Inferior parietal cortex (tissue), 1 donor: ENCODE data around the gene NTRK1.
A peak's percentile ranks its signal among the peaks of the same experiment; 100 is the strongest.

Experiments used
- DNase-seq: peaks from one replicate; pipeline ENCODE4 v3.0.0-alpha.2; 2016; ENCODE audit errors: extremely low spot score

Gene NTRK1

DNA sequence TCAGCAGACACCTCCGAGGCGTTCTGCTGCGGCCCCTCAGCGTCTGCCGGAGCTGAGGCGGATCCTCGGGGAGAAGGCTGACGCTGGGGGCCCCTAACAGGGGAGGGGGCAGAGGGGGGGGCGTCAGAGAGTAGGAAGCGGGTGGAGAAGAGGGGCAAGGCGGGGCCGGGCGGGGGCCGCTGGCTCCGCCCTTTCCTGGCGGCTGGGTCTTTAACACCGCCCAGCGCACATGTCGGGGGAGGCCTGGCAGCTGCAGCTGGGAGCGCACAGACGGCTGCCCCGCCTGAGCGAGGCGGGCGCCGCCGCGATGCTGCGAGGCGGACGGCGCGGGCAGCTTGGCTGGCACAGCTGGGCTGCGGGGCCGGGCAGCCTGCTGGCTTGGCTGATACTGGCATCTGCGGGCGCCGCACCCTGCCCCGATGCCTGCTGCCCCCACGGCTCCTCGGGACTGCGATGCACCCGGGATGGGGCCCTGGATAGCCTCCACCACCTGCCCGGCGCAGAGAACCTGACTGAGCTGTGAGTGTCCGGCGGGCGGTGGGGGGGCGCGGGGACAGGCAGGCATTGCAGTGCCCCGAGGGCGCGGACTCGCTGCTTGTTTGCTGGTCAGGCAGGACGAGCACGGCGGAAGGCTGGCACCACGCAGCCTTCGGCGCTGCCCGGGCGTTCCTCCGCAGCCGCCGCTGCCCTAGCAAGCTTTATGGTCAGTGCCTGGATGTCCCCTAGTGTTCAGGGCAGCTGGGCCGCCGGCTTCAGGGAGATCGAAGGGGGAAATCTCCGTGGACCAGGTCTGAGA lies at the start of gene NTRK1:
NTRK1 (plus strand) TSS at position 238 of the 796 bp plus-strand sequence; CDS start at position 308, 70 bp downstream.
- no peak for DNase-seq

DNA sequence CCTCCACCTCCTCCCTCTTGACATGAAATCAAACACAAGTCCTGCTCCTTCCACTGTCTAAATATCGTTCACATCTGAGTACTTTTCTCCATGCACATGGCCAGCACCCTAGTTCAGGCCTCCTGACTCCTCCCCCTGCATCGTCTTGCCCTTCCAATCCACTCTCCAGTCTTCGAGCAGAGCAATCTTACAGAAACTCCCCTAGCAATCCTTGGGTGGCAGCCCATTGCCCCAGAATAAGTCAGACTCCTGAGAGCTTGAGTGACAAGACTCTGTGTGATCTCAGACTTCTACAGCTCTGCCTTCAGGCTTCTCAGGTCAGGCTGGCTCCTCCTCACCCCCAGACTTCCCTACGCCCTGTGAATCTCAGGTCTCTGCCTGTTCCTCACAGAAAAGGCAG lies 49.5 kb upstream of the NTRK1 start:
- DNase-seq: no peak

DNA sequence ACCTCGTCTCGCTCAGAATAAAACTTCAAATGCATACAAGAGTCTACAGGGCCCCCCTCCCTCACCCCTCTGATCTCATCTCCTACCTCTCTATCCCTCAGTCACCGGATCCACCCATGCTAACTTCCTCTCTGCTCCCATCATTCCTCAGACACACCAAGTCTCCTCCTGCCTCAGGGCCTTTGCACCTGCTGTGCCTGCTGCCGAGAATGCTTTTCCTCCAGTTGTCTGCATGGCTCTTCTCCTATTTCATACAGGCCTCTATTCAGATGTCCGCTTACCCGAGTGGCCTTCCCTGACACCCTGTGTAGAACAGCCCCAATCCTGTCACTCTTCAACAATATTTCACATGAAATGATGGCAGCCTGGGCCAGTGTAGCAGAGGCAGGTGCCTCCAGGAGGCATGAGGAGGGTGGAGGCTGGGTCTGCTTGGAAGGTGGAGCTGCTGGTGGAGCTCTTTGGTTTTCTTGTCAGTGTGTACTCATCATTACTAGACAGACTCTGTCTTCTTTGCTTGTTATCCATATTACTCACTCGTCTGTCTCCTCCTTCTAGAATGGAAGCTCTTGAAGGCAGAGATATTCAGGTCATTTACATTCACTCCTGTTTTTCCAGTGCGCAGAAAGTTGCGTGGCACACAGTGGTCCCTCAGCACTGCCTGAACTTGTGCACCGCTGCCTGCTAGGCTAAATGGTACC lies 48.2 kb upstream of the NTRK1 start:
- DNase-seq: no peak

DNA sequence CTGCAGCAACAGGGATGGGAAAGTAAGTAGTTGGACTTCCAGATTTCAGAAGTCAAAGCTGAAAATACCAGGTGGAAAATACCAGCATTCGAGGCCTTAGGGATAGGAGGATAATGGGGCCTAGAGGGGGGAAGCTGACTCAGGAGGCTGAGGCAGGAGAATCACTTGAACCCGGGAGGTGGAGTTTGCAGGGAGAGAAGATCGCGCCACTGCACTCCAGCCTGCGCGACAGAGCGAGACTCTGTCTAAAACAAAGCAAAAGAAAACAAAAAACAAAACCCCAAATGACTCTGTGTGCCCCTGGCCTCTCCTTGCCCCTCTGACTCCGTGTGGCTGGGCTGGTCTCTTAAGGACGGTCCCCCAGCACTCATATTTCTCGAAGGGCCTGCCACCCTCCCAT lies 47.4 kb upstream of the NTRK1 start:
- no peak for DNase-seq

DNA sequence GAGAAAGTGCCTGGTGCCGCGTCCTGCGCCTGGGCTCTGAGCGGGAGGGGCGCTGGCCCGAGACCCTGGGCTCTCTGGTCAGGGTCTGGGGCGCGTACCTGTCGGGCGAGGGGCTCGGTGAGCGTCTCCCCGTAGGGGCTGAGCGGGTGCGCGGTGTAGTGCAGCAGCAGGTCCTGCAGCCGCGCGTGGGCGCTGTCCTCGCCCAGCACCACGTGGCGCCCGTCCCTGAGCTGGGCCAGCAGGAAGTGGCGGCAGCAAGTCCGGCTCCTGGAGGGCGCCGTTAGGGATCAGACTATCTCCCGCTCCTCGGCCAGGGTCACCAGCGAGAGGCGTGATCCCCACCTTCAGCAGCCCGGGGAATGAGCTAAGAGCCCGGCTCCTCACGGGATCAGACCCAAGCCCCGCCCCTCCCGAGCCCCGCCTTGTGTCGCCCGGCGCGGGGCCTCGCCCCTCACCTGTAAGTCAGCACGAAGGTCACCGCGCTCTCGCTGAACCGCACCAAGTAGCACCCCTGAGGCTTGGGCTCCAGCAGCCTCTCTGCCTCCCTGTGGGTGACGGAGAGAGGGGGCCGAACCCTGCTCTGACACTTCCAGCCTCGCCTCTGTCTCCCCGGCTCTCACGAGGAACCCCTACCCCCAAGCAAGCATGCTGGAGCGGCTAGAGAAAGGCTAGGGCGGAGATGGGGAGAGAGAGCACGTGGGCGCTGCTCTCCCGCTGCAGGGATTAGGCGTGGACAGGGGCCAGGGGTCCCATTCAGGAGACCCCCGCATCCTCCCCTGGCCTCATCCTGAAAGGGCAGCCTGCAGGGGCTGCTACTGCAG lies 46.7 kb upstream of the NTRK1 start:
- DNase-seq: peak; percentile 43

DNA sequence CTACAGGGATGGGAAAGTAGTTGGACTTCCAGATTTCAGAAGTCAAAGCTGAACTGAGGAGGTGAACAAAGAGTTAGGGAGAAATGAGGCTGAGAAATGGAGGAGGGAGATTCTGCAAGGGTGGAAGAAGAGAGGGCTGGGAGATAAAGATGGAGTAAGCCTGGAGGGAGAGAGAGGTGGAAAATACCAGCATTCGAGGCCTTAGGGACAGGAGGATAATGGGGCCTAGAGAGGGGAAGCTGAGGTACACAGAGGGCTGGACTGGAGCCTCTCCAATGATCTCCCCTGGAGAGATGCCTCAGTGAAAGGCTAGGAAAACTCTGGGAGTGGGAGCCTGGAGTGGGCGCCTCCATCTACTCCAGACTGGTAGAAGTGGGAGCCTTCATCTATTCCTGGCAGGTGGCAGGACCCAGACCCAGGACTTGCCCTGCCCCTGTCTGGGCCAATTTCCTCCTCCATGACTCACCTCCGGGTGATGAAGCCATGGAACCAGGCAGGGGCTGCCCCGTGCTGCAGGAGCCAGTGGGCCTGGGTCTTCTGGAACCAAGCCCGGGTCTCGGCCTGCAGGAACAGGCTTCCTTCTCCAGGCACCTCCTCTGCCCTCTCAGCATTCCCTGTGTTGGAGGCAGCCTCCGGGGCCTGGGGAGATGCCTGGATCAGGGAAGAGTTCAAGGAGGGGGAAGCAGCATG lies 45.9 kb upstream of the NTRK1 start:
- DNase-seq: no peak

DNA sequence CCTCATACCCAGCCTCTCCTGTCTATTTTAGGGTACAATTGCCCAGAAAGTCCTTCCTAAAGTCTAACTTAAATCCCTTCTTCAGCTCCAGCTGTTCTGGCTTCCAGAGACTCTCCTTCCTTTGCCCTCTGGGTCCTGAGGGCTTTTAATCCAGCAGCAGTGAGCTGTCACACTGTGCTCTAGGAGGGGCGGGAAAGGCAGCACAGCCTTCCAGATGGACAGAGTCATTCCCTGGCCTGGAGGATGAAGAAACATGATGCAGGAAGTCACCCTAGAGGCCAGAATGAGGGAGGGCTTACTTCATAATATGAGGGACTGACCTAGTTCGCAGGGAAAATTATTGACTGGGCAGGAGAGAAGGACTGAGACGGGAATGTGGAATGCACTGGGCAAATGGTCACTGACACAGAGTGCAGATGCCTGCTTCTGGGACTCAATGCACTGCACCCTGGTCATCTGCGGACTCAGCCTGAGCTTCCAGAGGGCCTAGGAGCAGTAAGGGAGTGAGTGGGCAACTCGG lies 45.3 kb upstream of the NTRK1 start:
- no peak for DNase-seq

DNA sequence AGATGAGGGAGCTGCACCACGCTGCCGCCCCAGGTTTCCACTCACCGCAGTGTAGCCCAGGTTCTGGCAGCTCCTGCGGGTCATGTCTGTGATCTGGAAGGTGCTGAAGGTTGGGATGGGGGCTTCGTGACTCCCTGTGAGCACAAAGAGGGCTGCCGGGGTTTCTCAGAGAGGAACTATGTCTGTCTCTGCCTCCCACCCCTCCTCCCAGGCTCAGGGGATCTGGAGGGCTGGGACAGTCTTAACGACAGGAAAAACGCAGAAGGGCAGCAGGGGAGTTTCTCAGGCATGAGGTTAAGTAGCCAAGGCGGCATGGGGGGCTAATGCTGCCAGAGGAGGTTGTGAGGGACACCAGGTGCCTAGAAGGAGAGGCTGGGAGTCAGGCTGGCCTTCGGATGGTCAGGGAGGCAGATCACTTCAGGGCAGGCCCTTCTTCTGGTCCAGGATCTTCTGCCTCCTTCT lies 44.7 kb upstream of the NTRK1 start:
- DNase-seq: no peak

DNA sequence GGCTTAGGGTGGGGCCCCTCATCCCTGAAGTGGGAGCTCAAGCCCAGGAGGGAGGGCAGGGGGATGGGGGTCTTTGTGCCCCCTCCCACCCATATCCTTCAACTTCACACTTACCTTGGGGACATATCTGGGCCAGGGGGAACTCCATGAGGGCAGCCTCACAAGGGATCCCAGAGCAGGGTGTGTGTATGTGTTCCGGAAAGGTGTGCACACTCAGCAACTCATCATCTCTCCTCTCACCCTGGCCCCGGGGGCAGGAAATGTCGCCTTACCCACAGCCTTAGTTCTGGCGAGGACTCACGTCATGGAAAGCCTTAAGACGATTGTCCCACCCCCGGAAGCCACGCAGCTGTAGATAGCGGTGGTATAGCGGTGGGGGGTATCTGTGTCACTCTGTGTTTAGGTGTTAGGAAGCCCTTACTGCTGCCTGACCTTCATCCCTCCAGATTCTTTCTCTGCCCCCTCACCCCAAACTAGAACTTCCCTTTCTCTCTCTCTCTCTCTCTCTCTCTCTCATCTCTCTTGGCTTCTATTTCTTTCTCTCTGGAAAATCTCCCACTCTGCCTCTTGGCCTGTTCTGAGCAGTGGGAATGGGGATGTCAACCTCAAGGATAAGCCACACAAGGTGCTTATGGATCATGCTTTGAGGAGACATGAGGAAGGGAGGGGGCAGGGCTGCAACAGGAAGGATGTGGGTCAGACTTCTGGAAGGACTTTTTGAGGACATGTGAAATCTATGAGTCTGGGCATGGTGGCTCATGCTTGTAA lies 43.9 kb upstream of the NTRK1 start, which contains the start of gene SH2D2A:
SH2D2A (minus strand) TSS at position 288 of the 768 bp plus-strand sequence; CDS start at position 148, 140 bp downstream.
- no peak for DNase-seq

DNA sequence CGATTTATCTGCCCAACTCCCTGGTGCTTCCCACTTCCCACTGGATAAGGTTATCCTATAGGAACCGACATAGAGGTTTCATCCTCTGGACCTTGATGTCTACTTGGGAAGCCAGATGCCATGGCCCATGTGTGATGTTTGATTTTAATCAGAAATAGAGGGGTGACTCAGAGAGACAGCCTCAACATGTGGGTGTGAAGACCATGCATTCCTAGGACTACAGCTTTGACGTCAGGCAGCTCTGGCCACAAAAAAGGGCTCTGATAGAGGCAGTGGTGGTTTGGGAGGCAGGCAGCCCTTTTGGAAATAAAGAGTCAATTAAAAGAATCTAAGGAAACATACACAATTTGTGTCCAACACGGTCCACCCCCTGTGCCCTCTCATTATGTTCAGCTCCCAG lies 38.9 kb upstream of the NTRK1 start:
- no peak for DNase-seq

DNA sequence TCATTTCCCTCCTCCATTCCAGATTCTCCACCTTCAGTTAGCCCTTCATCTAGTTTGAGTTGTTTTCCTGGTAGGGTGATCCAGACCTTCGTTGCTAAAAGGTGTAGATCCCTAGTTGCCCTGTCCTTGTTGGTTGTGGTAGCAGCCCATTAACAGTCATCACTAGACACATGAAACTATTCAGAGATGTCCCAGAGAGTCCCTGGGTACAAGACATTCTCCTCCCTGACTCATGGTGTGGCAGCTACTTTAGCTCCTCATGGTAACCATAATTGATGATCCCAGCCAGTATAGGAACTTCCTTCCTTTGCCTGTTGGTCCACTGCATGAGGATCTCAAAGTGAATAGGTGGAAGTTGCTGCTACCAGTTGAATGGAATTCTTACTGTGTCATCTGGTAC lies 38.0 kb upstream of the NTRK1 start:
- DNase-seq: no peak

DNA sequence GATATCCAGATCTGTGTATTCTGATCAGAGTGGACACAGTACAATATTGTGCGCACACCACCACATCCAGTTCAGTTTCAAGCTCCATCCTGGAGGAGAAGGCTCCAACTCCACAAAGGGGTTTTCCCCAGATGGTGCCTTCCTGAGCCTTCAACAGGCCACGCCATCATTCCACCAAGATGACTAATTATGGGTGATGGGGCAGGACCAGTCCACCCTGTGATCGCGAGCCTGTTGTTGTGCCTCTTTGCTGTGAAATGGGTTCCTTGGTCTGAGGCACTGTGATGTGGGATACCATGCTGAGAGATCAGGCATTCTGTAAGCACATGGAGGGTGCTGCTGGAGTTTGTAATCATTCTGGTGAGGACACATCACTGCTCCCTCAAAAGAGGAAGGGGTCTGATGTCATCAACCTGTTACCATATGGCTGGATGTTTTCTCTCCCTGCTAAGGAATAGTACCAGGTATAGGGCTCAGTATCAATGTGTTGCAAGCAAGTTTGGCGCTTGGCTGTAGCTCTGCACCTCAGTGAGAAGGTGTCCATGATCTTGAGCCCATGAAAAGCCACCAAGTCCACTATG lies 37.4 kb upstream of the NTRK1 start:
- DNase-seq: no peak

DNA sequence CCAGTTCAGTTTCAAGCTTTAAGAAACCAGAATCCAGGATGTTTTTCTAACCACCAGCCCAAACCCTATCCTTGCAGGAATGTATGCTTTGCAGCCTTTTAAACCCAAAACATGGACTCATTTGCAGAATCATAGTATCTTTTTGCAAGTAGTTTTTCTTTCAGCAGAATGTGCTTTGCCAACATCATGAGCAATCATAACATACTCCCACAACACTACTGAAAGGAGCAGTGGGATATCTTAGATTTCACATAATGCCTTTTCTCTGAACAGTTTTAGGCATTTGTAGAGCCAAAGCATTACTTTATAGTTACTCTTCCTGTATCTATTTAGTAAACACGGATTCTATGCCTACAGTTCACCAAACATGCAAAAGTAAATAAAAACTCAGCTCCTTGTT lies 34.0 kb upstream of the NTRK1 start:
- no peak for DNase-seq

DNA sequence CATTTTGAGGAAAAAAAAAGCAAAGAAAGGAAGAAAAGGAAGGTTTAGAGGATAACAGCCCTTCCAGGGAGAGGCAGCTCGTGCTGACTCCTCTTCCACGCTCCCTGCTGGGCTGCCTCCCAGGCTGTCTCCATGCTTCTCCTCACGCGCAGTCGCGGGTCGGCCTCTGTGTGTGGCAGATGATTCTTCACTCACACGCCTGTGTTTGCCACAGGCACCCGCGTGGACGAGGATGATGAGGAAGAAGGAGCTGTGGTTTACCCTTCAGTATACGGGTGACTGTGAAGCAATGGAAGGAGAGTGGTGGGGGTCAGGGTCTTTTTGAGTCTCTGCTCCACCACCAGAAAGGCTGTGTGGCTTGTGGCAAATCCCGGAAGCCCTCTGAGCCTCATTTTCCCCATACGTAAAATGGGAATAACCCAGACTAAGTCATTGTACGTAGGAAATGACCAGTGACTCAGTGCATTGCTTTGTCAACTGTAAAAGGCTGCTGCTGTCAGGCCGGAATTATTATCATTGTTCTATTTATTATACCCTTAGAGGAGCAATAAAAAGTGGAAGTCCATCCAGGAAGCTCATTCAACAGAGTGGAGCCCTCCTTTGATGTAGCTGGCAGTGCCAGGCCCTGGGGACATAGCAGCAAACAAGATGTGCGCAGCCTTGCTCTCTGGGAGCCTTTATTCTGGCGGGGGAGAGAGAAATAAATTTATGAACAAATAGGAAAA lies 32.1 kb upstream of the NTRK1 start:
- DNase-seq: no peak

DNA sequence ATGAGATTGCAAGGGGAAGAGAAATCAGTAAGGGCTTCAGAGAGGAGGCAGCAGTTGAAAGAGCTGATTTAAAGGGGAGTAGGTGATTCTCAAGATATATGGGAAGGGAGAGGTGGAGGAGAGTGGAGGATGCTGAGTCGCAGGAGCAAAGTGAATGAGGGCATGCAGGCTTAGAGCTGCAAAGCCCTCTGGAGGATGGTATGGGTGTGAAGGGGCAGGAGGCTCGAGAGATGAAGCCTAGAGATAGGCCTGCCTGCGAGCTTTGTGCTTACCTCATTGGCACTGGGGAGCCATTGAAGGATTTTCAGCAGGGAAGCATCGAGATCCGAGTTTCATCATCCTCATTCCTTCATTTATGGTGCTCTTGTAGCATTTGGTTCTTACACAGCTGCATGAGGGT lies 28.2 kb upstream of the NTRK1 start:
- DNase-seq: no peak

DNA sequence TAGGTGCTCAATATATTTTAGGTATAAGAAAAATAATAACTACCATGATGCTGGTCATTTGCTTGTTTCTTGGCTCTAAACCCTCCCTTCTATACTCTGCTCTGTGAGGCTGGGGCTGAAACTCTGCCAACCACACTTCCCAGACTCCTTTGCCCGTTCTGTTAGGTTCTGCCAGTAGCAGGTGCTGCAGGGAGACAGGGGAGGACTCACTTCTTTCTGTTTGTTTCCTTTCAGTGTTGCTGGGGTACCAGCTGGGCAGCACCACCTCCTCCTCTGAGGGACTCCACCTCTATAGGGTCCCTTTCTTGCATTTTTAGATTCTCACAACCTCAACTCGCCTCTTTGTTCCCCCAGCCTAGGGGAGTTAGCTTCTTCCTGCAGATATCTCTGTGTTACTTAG lies 27.1 kb upstream of the NTRK1 start:
- DNase-seq: no peak

DNA sequence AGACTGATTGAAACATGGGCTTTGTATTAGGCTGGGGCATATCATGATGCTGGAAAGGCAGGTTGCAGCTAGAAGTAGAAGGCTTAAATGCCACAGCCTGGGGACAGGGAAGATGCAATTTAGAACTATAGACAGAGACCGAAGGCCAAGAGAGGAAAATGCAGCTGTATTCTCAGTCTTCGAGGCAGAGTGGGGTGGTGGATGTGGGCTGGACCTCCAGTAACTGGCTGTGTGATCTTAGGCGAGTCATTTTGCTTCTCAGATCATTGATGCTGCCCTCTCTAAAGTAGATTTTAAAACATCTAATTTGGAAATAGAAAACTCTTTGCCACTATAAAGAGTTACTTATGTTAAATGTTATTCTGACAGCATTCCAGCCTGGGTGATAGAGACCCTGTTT lies 26.3 kb upstream of the NTRK1 start:
- no peak for DNase-seq

DNA sequence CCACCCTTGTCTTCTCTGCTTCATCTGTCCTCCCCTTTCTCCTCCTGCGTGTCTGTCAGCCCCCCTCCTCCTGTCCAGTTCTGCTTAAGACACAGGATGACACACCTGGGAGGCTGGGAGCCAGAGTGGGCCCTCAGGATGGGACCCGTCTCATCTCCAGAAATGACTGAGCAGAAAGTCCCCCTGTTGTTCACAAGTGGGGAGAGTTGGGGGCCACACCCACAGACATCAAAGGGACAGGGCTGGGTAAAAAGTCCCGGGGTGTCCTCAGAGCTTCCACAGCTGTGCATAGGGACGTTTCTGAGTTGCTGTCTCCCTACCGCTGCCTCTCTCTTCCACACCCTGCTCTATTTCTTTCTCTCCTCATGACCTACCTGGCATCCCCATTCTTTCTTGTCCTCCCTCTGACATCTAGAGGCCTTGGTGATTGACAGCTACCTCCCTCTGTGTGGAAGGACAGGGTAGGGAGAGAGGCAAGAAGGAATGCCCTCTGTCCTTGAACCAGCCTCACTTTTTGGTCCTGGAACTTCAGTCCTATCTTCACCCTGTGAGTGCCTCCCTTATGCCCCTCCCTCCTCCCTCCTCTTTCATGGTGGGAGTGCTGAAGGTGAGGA lies 24.5 kb upstream of the NTRK1 start:
- DNase-seq: no peak

DNA sequence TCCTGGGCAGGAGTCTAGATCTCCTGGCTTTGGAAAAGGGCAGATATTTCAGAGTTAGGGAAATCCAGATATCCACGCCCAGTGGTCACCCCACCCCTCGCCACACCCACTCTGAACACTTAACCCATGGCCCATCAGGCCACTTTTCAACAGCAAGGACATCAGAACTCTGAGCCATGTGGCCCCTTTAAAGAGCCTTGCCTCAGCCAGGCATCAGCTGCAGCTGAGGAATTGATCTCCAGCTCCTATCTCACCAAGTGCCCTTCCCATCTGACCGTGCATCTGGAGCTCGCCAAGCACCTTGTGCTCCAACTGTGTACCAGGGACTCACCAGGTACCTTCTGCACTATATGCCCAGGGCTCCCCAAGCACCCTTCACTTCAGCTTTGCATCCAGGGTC lies 23.8 kb upstream of the NTRK1 start:
- DNase-seq: no peak
